Measurements from ENCODE around the gene MIER2. TPM values are rescaled to one million over a fixed set of nuclear protein-coding genes. Genes with fewer than 3 reads are reported as not detected.

MIER2 gene
- total RNA-seq, 1 experiment from 2014 or later = 40.1 TPM

GRCh38 chr19:291006-291521, 53.5 kb downstream of the MIER2 start, which contains the start of gene PLPP2:
Gene PLPP2 (minus strand): TSS chr19:291403. CDS start chr19:291336, 67 bp downstream.
- H3K27me3 Mint-ChIP-seq (ENCODE audit: insufficient read depth, unreplicated experiment) = no peaks in the 10 kb centered on the region
- Histone ChIP-seq H3K27me3 (replicated peaks; ENCODE audit: control insufficient read depth, insufficient read depth, low read length) (no peaks in the 10 kb centered on the region), H3K9me3 (no peaks in the 10 kb centered on the region), H3K36me3 (ENCODE audit: control insufficient read depth, insufficient read depth, low read length) (no peaks in the 10 kb centered on the region), H3K4me3 (ENCODE audit: low read depth, low read length) (peak within 1 kb of the TSS; percentile 65), H3K4me1 (peaks cover 33% of the 10 kb centered on the region)
- H3K4me3 Mint-ChIP-seq (ENCODE audit: unreplicated experiment) = peak within 1 kb of the TSS; percentile 57
- no peaks in the 10 kb centered on the region for H3K4me1 Mint-ChIP-seq (ENCODE audit: low read depth, unreplicated experiment)
- intact Hi-C loops (cut with micrococcal nuclease; ENCODE audit: unreplicated experiment) = no loop called here
- TF ChIP-seq, protein P1, sequence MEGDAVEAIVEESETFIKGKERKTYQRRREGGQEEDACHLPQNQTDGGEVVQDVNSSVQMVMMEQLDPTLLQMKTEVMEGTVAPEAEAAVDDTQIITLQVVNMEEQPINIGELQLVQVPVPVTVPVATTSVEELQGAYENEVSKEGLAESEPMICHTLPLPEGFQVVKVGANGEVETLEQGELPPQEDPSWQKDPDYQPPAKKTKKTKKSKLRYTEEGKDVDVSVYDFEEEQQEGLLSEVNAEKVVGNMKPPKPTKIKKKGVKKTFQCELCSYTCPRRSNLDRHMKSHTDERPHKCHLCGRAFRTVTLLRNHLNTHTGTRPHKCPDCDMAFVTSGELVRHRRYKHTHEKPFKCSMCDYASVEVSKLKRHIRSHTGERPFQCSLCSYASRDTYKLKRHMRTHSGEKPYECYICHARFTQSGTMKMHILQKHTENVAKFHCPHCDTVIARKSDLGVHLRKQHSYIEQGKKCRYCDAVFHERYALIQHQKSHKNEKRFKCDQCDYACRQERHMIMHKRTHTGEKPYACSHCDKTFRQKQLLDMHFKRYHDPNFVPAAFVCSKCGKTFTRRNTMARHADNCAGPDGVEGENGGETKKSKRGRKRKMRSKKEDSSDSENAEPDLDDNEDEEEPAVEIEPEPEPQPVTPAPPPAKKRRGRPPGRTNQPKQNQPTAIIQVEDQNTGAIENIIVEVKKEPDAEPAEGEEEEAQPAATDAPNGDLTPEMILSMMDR (IDR thresholded peaks at IDR 0.05; ENCODE audit: insufficient read depth in 1 of 2, low read depth in 1 of 2, low read length in 1 of 2, severe bottlenecking in 1 of 2, unreplicated experiment in 1 of 2) = no peak
- peaks cover 7% of the 10 kb centered on the region for H3K36me3 Mint-ChIP-seq (ENCODE audit: insufficient read depth, unreplicated experiment)
- POLR2A ChIA-PET = no interaction called here
- peak in 1 of 2 experiments; percentile 41 for DNase-seq
- CTCF ChIA-PET = no interaction called here
- H3K27ac Mint-ChIP-seq (ENCODE audit: unreplicated experiment) = peak within 1 kb of the TSS; percentile 81
- BruUV-seq (replicated peaks) = no TSS peak
- no peaks in the 10 kb centered on the region for H3K9me3 Mint-ChIP-seq (ENCODE audit: unreplicated experiment)

DNA sequence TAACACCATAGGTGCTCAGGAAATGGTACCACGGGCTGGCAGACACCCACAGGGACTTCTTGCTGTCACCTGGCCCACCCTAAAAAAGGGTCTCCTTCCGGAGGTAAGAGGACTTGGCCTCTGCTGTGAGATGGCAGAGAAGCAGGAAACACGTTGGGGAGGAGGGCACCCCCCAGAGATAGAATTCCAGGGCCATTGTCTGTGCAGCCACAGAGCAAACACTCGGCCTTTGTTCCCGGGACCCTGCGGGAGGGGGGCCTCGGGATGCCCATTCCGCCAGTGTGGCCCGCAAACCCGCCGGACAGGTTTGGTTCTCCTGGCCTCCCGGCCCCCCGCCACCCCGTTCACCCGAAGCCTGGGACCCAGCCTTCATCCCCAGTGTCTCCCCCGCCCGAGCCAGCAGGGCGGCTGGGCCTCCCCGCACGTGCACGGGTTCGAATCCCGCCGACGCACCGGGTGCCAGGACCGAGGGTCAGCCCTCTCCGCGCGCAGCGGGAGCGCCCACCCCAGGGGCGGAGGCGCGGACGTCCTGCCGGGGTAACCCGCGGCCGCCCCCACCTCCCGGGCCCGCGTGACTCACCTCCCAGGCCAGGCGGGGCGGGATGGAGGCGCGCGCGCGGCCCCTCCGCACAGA, 54.1 kb downstream of the MIER2 start:
- BruUV-seq (replicated peaks) = no TSS peak

GRCh38 chr19:289651-290371, 54.8 kb downstream of the MIER2 start:
- CTCF ChIA-PET = no interaction called here
- POLR2A ChIA-PET = no interaction called here
- Mint-ChIP-seq H3K27ac (ENCODE audit: unreplicated experiment) (peak overlapping the region; percentile 81), H3K27me3 (ENCODE audit: insufficient read depth, unreplicated experiment) (no peaks in the 10 kb centered on the region), H3K36me3 (ENCODE audit: insufficient read depth, unreplicated experiment) (peaks cover 7% of the 10 kb centered on the region), H3K4me3 (ENCODE audit: unreplicated experiment) (peak overlapping the region; percentile 57), H3K4me1 (ENCODE audit: low read depth, unreplicated experiment) (no peaks in the 10 kb centered on the region), H3K9me3 (ENCODE audit: unreplicated experiment) (no peaks in the 10 kb centered on the region)
- H3K9me3 ChIP-seq = no peaks in the 10 kb centered on the region
- H3K27me3 ChIP-seq (replicated peaks; ENCODE audit: control insufficient read depth, insufficient read depth, low read length) = no peaks in the 10 kb centered on the region
- peak overlapping the region; percentile 65; the same call in 1 of the 2 replicates for H3K4me3 ChIP-seq (ENCODE audit: low read depth, low read length)
- H3K4me1 ChIP-seq = peaks cover 21% of the 10 kb centered on the region
- H3K36me3 ChIP-seq (ENCODE audit: control insufficient read depth, insufficient read depth, low read length) = no peaks in the 10 kb centered on the region
- TF ChIP-seq, protein P1 (IDR thresholded peaks at IDR 0.05; ENCODE audit: insufficient read depth in 1 of 2, low read depth in 1 of 2, low read length in 1 of 2, severe bottlenecking in 1 of 2, unreplicated experiment in 1 of 2) = no peak
- peak in 1 of 2 experiments; percentile 57 for DNase-seq
- TSS peak; percentile 14 for BruUV-seq (replicated peaks)
- intact Hi-C loops (cut with micrococcal nuclease; ENCODE audit: unreplicated experiment) = no loop called here

More for the DNA sequence above, 54.1 kb downstream of the MIER2 start:
- no peaks in the 10 kb centered on the region for H3K4me1 Mint-ChIP-seq (ENCODE audit: low read depth, unreplicated experiment)
- intact Hi-C loops (cut with micrococcal nuclease; ENCODE audit: unreplicated experiment) = no loop called here
- no peaks in the 10 kb centered on the region for H3K36me3 ChIP-seq (ENCODE audit: control insufficient read depth, insufficient read depth, low read length)
- peaks cover 7% of the 10 kb centered on the region for H3K36me3 Mint-ChIP-seq (ENCODE audit: insufficient read depth, unreplicated experiment)
- ChIA-PET CTCF (no interaction called here), POLR2A (no interaction called here)
- H3K4me1 ChIP-seq = peaks cover 28% of the 10 kb centered on the region
- peak overlapping the region; percentile 65 for H3K4me3 ChIP-seq (ENCODE audit: low read depth, low read length)
- peak overlapping the region; percentile 81 for H3K27ac Mint-ChIP-seq (ENCODE audit: unreplicated experiment)
- no peaks in the 10 kb centered on the region for H3K27me3 ChIP-seq (replicated peaks; ENCODE audit: control insufficient read depth, insufficient read depth, low read length)
- H3K27me3 Mint-ChIP-seq (ENCODE audit: insufficient read depth, unreplicated experiment) = no peaks in the 10 kb centered on the region
- H3K9me3 Mint-ChIP-seq (ENCODE audit: unreplicated experiment) = no peaks in the 10 kb centered on the region
- H3K9me3 ChIP-seq = no peaks in the 10 kb centered on the region
- DNase-seq = peak; percentile 81 to 82
- TF ChIP-seq, protein P1 (IDR thresholded peaks at IDR 0.05; ENCODE audit: insufficient read depth in 1 of 2, low read depth in 1 of 2, low read length in 1 of 2, severe bottlenecking in 1 of 2, unreplicated experiment in 1 of 2) = no peak
- peak overlapping the region; percentile 57 for H3K4me3 Mint-ChIP-seq (ENCODE audit: unreplicated experiment)

Measured in Caco-2 (cell line).